Midbrain (tissue), 1 donor: ENCODE measurements around the gene KCNMA1.
A peak's percentile ranks its signal among the peaks of the same experiment; 100 is the strongest.
"Not testable (repeated sequence)": the region's sequence is repeated elsewhere in the genome, so short reads cannot be mapped to it uniquely, and the experiment has no call there.

ENCODE experiments used
- DNase-seq: peaks from one replicate; lab custom pipeline; 2025; lab: John Stamatoyannopoulos, UW

Gene KCNMA1

GRCh38 chr10:77637532-77638320, at the start of gene KCNMA1:
Gene KCNMA1 (minus strand): TSS chr10:77637808.
- DNase-seq = peak; percentile 30

- DNase-seq = no peak
These were observed 49.2 kb upstream of the KCNMA1 start for GRCh38 chr10:77686650-77687417.

- DNase-seq = no peak
These were observed 48.5 kb upstream of the KCNMA1 start for GRCh38 chr10:77686096-77686495.

GRCh38 chr10:77685432-77685831, 47.8 kb upstream of the KCNMA1 start:
- DNase-seq = no peak

GRCh38 chr10:77683088-77683432, 45.5 kb upstream of the KCNMA1 start:
- not testable (repeated sequence) for DNase-seq

- DNase-seq = no peak
These were observed 44.9 kb upstream of the KCNMA1 start for GRCh38 chr10:77682393-77683087.

- DNase-seq = no peak
These were observed 44.2 kb upstream of the KCNMA1 start for GRCh38 chr10:77681839-77682238.

- DNase-seq = no peak
These were observed 43.2 kb upstream of the KCNMA1 start for GRCh38 chr10:77680811-77681210.

- DNase-seq = no peak
These were observed 42.5 kb upstream of the KCNMA1 start for GRCh38 chr10:77680065-77680464.

GRCh38 chr10:77679217-77679616, 41.6 kb upstream of the KCNMA1 start:
- no peak for DNase-seq

GRCh38 chr10:77678146-77678545, 40.5 kb upstream of the KCNMA1 start:
- DNase-seq = no peak

- no peak for DNase-seq
These were observed 37.7 kb upstream of the KCNMA1 start for GRCh38 chr10:77675347-77675746.

- DNase-seq = no peak
These were observed 36.0 kb upstream of the KCNMA1 start for GRCh38 chr10:77673515-77674140.

- no peak for DNase-seq
These were observed 35.5 kb upstream of the KCNMA1 start for GRCh38 chr10:77673101-77673500.

- DNase-seq = no peak
These were observed 34.1 kb upstream of the KCNMA1 start for GRCh38 chr10:77671594-77672252.

GRCh38 chr10:77670817-77671443, 33.3 kb upstream of the KCNMA1 start:
- no peak for DNase-seq

GRCh38 chr10:77669892-77670291, 32.3 kb upstream of the KCNMA1 start:
- no peak for DNase-seq

- DNase-seq = no peak
These were observed 30.1 kb upstream of the KCNMA1 start for GRCh38 chr10:77667426-77668324.

- DNase-seq = no peak
These were observed 29.2 kb upstream of the KCNMA1 start for GRCh38 chr10:77666821-77667220.

- DNase-seq = no peak
These were observed 27.1 kb upstream of the KCNMA1 start for GRCh38 chr10:77664696-77665095.
